ENCODE results near the gene UVSSA. TPM values are rescaled to one million over a fixed set of nuclear protein-coding genes. Genes with fewer than 3 reads are reported as not detected.

The UVSSA gene
- total RNA-seq, 1 experiment from 2014 or later: 40.4 TPM

DNA sequence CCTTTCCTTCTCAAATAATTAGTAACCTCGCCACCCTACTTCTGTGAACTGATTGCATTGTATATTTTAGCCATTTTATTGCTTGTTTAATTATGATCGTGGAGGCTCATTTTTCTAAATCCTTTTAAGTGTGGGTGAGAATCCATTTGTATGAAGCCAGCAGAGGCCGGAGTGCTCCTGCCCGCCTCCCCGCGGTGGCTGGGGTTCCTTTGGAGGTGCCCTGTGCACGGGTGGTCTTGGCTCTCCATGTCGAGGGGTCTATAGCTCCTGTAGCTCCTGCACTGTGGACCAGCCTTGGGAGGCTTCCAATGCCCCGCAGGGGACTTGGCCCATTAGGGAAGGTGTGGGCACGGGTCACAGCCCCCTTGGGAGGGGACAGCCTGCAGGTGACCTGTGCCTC, 15.0 kb downstream of the UVSSA start:
- H3K4me3 Mint-ChIP-seq: no peak overlapping the region
- DNase-seq (ENCODE audit: low spot score) (no peak), ATAC-seq (no peak)
- TF ChIP-seq, protein P1, sequence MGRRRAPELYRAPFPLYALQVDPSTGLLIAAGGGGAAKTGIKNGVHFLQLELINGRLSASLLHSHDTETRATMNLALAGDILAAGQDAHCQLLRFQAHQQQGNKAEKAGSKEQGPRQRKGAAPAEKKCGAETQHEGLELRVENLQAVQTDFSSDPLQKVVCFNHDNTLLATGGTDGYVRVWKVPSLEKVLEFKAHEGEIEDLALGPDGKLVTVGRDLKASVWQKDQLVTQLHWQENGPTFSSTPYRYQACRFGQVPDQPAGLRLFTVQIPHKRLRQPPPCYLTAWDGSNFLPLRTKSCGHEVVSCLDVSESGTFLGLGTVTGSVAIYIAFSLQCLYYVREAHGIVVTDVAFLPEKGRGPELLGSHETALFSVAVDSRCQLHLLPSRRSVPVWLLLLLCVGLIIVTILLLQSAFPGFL (CRISPR knock-in tag; IDR thresholded peaks at IDR 0.05; ENCODE audit: borderline replicate concordance): no peak
- TF ChIP-seq, protein P2, sequence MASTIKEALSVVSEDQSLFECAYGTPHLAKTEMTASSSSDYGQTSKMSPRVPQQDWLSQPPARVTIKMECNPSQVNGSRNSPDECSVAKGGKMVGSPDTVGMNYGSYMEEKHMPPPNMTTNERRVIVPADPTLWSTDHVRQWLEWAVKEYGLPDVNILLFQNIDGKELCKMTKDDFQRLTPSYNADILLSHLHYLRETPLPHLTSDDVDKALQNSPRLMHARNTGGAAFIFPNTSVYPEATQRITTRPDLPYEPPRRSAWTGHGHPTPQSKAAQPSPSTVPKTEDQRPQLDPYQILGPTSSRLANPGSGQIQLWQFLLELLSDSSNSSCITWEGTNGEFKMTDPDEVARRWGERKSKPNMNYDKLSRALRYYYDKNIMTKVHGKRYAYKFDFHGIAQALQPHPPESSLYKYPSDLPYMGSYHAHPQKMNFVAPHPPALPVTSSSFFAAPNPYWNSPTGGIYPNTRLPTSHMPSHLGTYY (CRISPR knock-in tag; IDR thresholded peaks at IDR 0.05): no peak
- TF ChIP-seq TEAD4 (CRISPR knock-in tag; IDR thresholded peaks at IDR 0.05): no peak
- TF ChIP-seq NFYB (CRISPR knock-in tag; conservative IDR thresholded peaks at IDR 0.05; ENCODE audit: low read depth): no peak
- peaks cover 11% of the 10 kb centered on the region for H3K4me1 Mint-ChIP-seq
- H3K27me3 Mint-ChIP-seq (ENCODE audit: low read depth): no peaks in the 10 kb centered on the region
- ChIA-PET POLR2A (no interaction called here), CTCF (no interaction called here)
- no peak overlapping the region for H3K27ac Mint-ChIP-seq
- H3K9me3 Mint-ChIP-seq: no peaks in the 10 kb centered on the region
- H3K36me3 Mint-ChIP-seq: peaks cover 3% of the 10 kb centered on the region; the same call in 1 of the 2 replicates

DNA sequence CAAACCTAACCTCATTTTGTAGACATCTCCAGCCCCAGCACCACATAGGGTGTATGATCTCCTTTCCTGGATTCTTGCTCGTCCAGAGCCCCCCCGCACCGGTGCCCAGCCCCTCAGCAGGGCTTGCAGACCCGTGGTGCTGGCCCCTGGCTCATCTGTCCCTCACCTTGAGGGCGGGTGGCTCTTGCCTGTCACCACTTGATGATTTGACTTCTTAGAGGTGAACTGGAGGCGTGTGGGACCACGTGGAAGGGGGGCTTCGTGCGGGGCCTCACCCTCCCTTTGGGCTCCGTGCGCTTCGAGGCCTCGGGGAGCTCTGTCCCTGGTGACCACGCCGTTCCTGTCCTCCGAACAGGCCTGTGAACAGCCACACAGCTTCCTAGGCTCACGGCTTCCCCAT, 15.5 kb downstream of the UVSSA start:
- Mint-ChIP-seq H3K36me3 (peaks cover 3% of the 10 kb centered on the region; the same call in 1 of the 2 replicates), H3K4me1 (peaks cover 11% of the 10 kb centered on the region), H3K27ac (no peak overlapping the region), H3K9me3 (no peaks in the 10 kb centered on the region), H3K27me3 (ENCODE audit: low read depth) (no peaks in the 10 kb centered on the region), H3K4me3 (no peak overlapping the region)
- TF ChIP-seq OVOL2 (CRISPR knock-in tag; IDR thresholded peaks at IDR 0.05; ENCODE audit: borderline replicate concordance) (no peak), ZNF317 (CRISPR knock-in tag; IDR thresholded peaks at IDR 0.05; ENCODE audit: borderline replicate concordance, low read depth) (no peak)
- TF ChIP-seq, protein P3, sequence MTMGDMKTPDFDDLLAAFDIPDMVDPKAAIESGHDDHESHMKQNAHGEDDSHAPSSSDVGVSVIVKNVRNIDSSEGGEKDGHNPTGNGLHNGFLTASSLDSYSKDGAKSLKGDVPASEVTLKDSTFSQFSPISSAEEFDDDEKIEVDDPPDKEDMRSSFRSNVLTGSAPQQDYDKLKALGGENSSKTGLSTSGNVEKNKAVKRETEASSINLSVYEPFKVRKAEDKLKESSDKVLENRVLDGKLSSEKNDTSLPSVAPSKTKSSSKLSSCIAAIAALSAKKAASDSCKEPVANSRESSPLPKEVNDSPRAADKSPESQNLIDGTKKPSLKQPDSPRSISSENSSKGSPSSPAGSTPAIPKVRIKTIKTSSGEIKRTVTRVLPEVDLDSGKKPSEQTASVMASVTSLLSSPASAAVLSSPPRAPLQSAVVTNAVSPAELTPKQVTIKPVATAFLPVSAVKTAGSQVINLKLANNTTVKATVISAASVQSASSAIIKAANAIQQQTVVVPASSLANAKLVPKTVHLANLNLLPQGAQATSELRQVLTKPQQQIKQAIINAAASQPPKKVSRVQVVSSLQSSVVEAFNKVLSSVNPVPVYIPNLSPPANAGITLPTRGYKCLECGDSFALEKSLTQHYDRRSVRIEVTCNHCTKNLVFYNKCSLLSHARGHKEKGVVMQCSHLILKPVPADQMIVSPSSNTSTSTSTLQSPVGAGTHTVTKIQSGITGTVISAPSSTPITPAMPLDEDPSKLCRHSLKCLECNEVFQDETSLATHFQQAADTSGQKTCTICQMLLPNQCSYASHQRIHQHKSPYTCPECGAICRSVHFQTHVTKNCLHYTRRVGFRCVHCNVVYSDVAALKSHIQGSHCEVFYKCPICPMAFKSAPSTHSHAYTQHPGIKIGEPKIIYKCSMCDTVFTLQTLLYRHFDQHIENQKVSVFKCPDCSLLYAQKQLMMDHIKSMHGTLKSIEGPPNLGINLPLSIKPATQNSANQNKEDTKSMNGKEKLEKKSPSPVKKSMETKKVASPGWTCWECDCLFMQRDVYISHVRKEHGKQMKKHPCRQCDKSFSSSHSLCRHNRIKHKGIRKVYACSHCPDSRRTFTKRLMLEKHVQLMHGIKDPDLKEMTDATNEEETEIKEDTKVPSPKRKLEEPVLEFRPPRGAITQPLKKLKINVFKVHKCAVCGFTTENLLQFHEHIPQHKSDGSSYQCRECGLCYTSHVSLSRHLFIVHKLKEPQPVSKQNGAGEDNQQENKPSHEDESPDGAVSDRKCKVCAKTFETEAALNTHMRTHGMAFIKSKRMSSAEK (CRISPR knock-in tag; IDR thresholded peaks at IDR 0.05; ENCODE audit: borderline replicate concordance): no peak
- ATAC-seq (no peak), DNase-seq (ENCODE audit: low spot score) (no peak)
- CTCF ChIA-PET: no interaction called here
- POLR2A ChIA-PET: no interaction called here

DNA sequence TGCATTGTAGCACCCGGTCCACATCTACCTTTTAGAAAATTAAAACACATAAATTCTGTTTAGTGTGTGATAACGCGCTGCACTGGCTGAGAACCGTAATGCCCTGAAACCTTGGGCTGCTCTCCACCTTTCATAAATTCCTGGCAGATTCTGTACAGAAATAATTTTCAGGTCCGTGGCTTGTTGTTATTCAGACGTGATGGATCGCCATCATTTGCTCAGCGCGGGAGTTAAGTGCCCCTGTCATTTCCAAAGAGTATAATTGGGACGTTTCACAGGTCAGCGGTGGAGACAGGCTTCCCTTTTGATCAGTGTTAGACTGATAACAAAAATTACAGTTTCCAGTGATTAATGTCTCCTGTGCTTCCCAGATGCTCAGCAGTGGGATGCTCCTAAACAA, 16.5 kb downstream of the UVSSA start:
- peaks cover 3% of the 10 kb centered on the region; the same call in 1 of the 2 replicates for H3K36me3 Mint-ChIP-seq
- no peak for DNase-seq (ENCODE audit: low spot score)
- no peak for ATAC-seq
- H3K27me3 Mint-ChIP-seq (ENCODE audit: low read depth): no peaks in the 10 kb centered on the region
- no peak overlapping the region for H3K4me3 Mint-ChIP-seq
- TF ChIP-seq GTF2I (CRISPR knock-in tag; conservative IDR thresholded peaks at IDR 0.05): no peak
- TF ChIP-seq ZNF416 (CRISPR knock-in tag; IDR thresholded peaks at IDR 0.05): no peak
- TF ChIP-seq, protein P4, sequence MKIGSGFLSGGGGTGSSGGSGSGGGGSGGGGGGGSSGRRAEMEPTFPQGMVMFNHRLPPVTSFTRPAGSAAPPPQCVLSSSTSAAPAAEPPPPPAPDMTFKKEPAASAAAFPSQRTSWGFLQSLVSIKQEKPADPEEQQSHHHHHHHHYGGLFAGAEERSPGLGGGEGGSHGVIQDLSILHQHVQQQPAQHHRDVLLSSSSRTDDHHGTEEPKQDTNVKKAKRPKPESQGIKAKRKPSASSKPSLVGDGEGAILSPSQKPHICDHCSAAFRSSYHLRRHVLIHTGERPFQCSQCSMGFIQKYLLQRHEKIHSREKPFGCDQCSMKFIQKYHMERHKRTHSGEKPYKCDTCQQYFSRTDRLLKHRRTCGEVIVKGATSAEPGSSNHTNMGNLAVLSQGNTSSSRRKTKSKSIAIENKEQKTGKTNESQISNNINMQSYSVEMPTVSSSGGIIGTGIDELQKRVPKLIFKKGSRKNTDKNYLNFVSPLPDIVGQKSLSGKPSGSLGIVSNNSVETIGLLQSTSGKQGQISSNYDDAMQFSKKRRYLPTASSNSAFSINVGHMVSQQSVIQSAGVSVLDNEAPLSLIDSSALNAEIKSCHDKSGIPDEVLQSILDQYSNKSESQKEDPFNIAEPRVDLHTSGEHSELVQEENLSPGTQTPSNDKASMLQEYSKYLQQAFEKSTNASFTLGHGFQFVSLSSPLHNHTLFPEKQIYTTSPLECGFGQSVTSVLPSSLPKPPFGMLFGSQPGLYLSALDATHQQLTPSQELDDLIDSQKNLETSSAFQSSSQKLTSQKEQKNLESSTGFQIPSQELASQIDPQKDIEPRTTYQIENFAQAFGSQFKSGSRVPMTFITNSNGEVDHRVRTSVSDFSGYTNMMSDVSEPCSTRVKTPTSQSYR (CRISPR knock-in tag; IDR thresholded peaks at IDR 0.05): no peak
- TF ChIP-seq ZNF671 (CRISPR knock-in tag; IDR thresholded peaks at IDR 0.05): no peak
- TF ChIP-seq, protein P5, sequence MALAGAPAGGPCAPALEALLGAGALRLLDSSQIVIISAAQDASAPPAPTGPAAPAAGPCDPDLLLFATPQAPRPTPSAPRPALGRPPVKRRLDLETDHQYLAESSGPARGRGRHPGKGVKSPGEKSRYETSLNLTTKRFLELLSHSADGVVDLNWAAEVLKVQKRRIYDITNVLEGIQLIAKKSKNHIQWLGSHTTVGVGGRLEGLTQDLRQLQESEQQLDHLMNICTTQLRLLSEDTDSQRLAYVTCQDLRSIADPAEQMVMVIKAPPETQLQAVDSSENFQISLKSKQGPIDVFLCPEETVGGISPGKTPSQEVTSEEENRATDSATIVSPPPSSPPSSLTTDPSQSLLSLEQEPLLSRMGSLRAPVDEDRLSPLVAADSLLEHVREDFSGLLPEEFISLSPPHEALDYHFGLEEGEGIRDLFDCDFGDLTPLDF (CRISPR knock-in tag; IDR thresholded peaks at IDR 0.05): no peak
- no peak for TF ChIP-seq EMX1 (CRISPR knock-in tag; IDR thresholded peaks at IDR 0.05)
- TF ChIP-seq, protein P6, sequence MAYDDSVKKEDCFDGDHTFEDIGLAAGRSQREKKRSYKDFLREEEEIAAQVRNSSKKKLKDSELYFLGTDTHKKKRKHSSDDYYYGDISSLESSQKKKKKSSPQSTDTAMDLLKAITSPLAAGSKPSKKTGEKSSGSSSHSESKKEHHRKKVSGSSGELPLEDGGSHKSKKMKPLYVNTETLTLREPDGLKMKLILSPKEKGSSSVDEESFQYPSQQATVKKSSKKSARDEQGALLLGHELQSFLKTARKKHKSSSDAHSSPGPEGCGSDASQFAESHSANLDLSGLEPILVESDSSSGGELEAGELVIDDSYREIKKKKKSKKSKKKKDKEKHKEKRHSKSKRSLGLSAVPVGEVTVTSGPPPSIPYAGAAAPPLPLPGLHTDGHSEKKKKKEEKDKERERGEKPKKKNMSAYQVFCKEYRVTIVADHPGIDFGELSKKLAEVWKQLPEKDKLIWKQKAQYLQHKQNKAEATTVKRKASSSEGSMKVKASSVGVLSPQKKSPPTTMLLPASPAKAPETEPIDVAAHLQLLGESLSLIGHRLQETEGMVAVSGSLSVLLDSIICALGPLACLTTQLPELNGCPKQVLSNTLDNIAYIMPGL (CRISPR knock-in tag; IDR thresholded peaks at IDR 0.05): no peak
- no peak for TF ChIP-seq KAT7 (CRISPR knock-in tag; IDR thresholded peaks at IDR 0.05; ENCODE audit: borderline replicate concordance)
- H3K27ac Mint-ChIP-seq: no peak overlapping the region
- POLR2A ChIA-PET: no interaction called here
- H3K9me3 Mint-ChIP-seq: no peaks in the 10 kb centered on the region
- CTCF ChIA-PET: no interaction called here
- peaks cover 11% of the 10 kb centered on the region for H3K4me1 Mint-ChIP-seq
